OCI-LY7 (cell line): ENCODE results near the gene MYO16. TPM values are rescaled to one million over a fixed set of nuclear protein-coding genes. Genes with fewer than 3 reads are reported as not detected.

Experiments
- BruUV-seq: library from RNA; stranded (reverse); fragments of 400-500 nt; replicated peaks from 2 replicates; lab custom pipeline; 2021; lab: Mats Ljungman, UMichigan
- CTCF ChIA-PET: fragments of 300-600 bp; sonication (Branson Sonifier 250); formaldehyde crosslinking; loops from one replicate; lab custom pipeline; 2022; ENCODE audit warnings: antibody characterized with exemption; ENCODE audit not compliant: unreplicated experiment; lab: Charles Lee
- POLR2A ChIA-PET: fragments of 300-600 bp; sonication (Branson Sonifier 250); formaldehyde crosslinking; loops from one replicate; lab custom pipeline; 2022; ENCODE audit warnings: antibody characterized with exemption; lab: Charles Lee
- DNase-seq: peaks from one replicate; pipeline ENCODE4 v3.0.0-alpha.2; 2015; ENCODE audit warnings: low spot score
- H2AFZ ChIP-seq: fragments of 200-600 bp; sonication (generic), shearing (Covaris generic); 2 replicates; pipeline ENCODE4 v1.6.1; 2014; ENCODE audit warnings: mild to moderate bottlenecking, antibody characterized with exemption, low read length, moderate library complexity
- H3K27ac ChIP-seq: fragments of 200-600 bp; sonication (generic); 2 replicates; pipeline ENCODE4 v1.5.1; 2014; ENCODE audit warnings: mixed run types, low read depth, mild to moderate bottlenecking, moderate library complexity, low read length, inconsistent platforms; ENCODE audit not compliant: poor library complexity, severe bottlenecking
- H3K36me3 ChIP-seq: fragments of 200-600 bp; sonication (generic); 2 replicates; pipeline ENCODE4 v1.6.1; 2014; ENCODE audit warnings: mild to moderate bottlenecking, antibody characterized with exemption, low read length, moderate library complexity, mixed read lengths; ENCODE audit not compliant: insufficient read depth
- H3K4me1 ChIP-seq: fragments of 200-600 bp; sonication (generic); 2 replicates; pipeline ENCODE4 v1.5.1; 2014; ENCODE audit warnings: mild to moderate bottlenecking, low read length; ENCODE audit not compliant: insufficient read depth, poor library complexity, severe bottlenecking
- H3K4me2 ChIP-seq: fragments of 200-600 bp; sonication (generic); 2 replicates; pipeline ENCODE4 v1.6.1; 2014; ENCODE audit warnings: mild to moderate bottlenecking, low read length
- H3K4me3 ChIP-seq: fragments of 200-600 bp; sonication (generic); 2 replicates; pipeline ENCODE4 v1.5.1; 2014; ENCODE audit warnings: mild to moderate bottlenecking, low read depth, low read length; ENCODE audit not compliant: poor library complexity, severe bottlenecking
- H3K79me2 ChIP-seq: fragments of 200-600 bp; sonication (generic); 2 replicates; pipeline ENCODE4 v1.6.1; 2016; ENCODE audit warnings: low read depth, mild to moderate bottlenecking, low read length, moderate library complexity, mixed read lengths; ENCODE audit not compliant: insufficient read depth
- H3K9me2 ChIP-seq: fragments of 200-600 bp; sonication (generic); 2 replicates; pipeline ENCODE4 v1.6.1; 2016; ENCODE audit warnings: mild to moderate bottlenecking, low read length, mixed read lengths; ENCODE audit not compliant: insufficient read depth
- H3K9me3 ChIP-seq: fragments of 200-600 bp; sonication (generic); 2 replicates; pipeline ENCODE4 v1.6.1; 2014; ENCODE audit warnings: mild to moderate bottlenecking, mixed run types, low read length, mixed read lengths
- H4K20me1 ChIP-seq: fragments of 200-600 bp; sonication (generic); 2 replicates; pipeline ENCODE4 v1.6.1; 2014; ENCODE audit warnings: mild to moderate bottlenecking, antibody characterized with exemption, low read length, moderate library complexity, mixed read lengths; ENCODE audit not compliant: insufficient read depth
- EZH2phosphoT487 ChIP-seq: fragments of 200-600 bp; sonication (generic); IDR thresholded peaks from 2 replicates; pipeline ENCODE4 v1.6.1; 2018; ENCODE audit warnings: low read depth, borderline replicate concordance, mild to moderate bottlenecking, mixed run types, antibody characterized with exemption, low read length, moderate library complexity, mixed read lengths
- intact Hi-C: fragments of 100-400 bp; cut with micrococcal nuclease; formaldehyde crosslinking; loops from one replicate; pipeline ENCODE4 v1.10.0; 2022; ENCODE audit not compliant: unreplicated experiment
- total RNA-seq, 2 experiments: library from RNA; depleted of rRNA in 1 of 2; stranded (reverse); fragments of >200 nt in 1 of 2; shearing (Covaris generic) in 1 of 2; gene quantifications; 2 replicates each; pipeline ENCODE4 v1.2.3, GENCODE V29; 2014 to 2022
- TF ChIP-seq, protein P1 (sequence below): fragments of 200-600 bp; sonication (generic); conservative IDR thresholded peaks from 2 replicates; pipeline ENCODE4 v1.5.1; 2014; ENCODE audit warnings: mild to moderate bottlenecking, antibody characterized with exemption, low read length, moderate library complexity, mixed read lengths

The MYO16 gene
- total RNA-seq, 2 experiments from 2014 or later = 0.06 TPM; not detected in 1

DNA sequence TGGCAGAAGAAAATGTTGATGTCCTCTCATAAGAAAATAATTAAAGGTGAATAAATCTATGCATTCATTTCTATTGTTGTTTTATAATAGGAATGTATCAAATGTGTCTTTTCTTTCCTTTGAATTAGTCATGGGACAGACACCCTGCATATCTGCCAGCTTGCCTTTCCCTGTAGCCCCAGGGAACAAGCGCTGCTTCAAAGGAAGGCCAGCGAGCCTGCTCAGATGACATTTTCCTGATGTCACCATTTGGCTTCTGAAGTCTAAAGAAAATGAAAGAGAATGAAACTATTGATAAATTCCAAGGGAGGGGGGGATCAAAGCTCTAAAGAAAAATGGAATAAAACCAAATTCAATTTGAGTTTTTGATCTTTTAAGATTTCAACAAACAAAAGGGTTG, 582.2 kb downstream of the MYO16 start:
- Histone ChIP-seq H3K79me2 (no peaks in the 10 kb centered on the region), H4K20me1 (no peaks in the 10 kb centered on the region), H3K4me3 (no peak overlapping the region), H3K9me3 (no peaks in the 10 kb centered on the region), H3K36me3 (no peaks in the 10 kb centered on the region), H3K9me2 (no peaks in the 10 kb centered on the region), H3K4me2 (no peak overlapping the region), H2AFZ (no peak overlapping the region), H3K27ac (no peak overlapping the region), H3K4me1 (no peaks in the 10 kb centered on the region)
- ChIA-PET POLR2A (no interaction called here), CTCF (no interaction called here)
- intact Hi-C loops = no loop called here
- no TSS peak for BruUV-seq
- TF ChIP-seq EZH2phosphoT487 = no peak
- TF ChIP-seq, protein P1, sequence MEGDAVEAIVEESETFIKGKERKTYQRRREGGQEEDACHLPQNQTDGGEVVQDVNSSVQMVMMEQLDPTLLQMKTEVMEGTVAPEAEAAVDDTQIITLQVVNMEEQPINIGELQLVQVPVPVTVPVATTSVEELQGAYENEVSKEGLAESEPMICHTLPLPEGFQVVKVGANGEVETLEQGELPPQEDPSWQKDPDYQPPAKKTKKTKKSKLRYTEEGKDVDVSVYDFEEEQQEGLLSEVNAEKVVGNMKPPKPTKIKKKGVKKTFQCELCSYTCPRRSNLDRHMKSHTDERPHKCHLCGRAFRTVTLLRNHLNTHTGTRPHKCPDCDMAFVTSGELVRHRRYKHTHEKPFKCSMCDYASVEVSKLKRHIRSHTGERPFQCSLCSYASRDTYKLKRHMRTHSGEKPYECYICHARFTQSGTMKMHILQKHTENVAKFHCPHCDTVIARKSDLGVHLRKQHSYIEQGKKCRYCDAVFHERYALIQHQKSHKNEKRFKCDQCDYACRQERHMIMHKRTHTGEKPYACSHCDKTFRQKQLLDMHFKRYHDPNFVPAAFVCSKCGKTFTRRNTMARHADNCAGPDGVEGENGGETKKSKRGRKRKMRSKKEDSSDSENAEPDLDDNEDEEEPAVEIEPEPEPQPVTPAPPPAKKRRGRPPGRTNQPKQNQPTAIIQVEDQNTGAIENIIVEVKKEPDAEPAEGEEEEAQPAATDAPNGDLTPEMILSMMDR = no peak
- DNase-seq = no peak

DNA sequence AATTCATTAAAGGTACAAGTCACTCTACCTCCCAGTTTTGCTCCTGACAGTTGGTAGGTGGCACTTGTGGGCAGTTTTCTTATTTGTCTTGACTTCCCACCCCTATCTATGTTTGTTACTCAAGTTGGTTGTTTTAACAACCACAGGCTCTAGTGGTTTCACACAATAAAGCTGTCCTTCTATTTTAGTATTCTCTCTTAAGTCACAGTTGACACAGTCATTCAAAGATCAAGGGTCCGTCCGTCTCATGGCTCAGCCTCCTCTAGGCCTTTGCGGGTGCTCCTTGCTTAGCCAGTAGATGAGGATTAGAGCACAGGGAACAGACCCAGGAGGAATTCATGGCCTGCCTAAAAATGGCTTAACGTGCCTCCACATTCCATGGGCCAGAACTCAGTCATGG, 583.2 kb downstream of the MYO16 start:
- BruUV-seq = no TSS peak
- Histone ChIP-seq H3K27ac (no peak overlapping the region), H3K4me3 (no peak overlapping the region), H2AFZ (no peak overlapping the region), H3K36me3 (no peaks in the 10 kb centered on the region), H3K4me1 (no peaks in the 10 kb centered on the region), H3K79me2 (no peaks in the 10 kb centered on the region), H3K9me2 (no peaks in the 10 kb centered on the region), H3K4me2 (no peak overlapping the region), H3K9me3 (no peaks in the 10 kb centered on the region), H4K20me1 (no peaks in the 10 kb centered on the region)
- ChIA-PET CTCF (no interaction called here), POLR2A (no interaction called here)
- intact Hi-C loops = no loop called here
- no peak for DNase-seq
- no peak for TF ChIP-seq EZH2phosphoT487
- TF ChIP-seq, protein P1 = no peak

DNA sequence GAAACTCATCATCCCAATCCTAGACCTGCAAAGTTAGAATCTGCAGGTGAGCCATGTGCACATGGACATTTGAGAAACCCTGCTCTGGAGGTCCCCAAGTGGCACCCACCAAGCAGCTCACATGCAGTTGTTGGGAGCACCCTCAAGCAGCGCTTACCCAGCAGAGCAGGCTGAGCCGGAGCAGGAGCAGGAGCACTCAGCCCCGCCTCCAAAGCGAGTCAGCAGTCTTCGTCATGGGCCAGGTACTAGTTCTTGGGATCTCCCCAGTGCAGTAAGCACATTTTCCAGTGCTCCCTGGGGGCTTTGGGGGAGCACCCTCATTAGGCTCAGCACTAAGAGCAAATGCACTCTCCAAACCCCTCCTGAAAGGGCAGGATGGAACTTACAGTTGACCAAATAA, 584.3 kb downstream of the MYO16 start:
- CTCF ChIA-PET = no interaction called here

More for the DNA sequence above, 584.3 kb downstream of the MYO16 start:
- no peaks in the 10 kb centered on the region for H3K4me1 ChIP-seq
- DNase-seq = no peak
- no peaks in the 10 kb centered on the region for H3K79me2 ChIP-seq
- no peak overlapping the region for H2AFZ ChIP-seq
- H3K4me2 ChIP-seq = no peak overlapping the region
- no peak overlapping the region for H3K4me3 ChIP-seq
- H4K20me1 ChIP-seq = no peaks in the 10 kb centered on the region
- H3K9me3 ChIP-seq = no peaks in the 10 kb centered on the region
- no peak for TF ChIP-seq EZH2phosphoT487
- TF ChIP-seq, protein P1 = no peak
- H3K9me2 ChIP-seq = no peaks in the 10 kb centered on the region
- no TSS peak for BruUV-seq
- no peaks in the 10 kb centered on the region for H3K36me3 ChIP-seq
- no peak overlapping the region for H3K27ac ChIP-seq
- POLR2A ChIA-PET = no interaction called here
- intact Hi-C loops = no loop called here
